Measurements from ENCODE around the gene FGD3.

FGD3 gene

DNA sequence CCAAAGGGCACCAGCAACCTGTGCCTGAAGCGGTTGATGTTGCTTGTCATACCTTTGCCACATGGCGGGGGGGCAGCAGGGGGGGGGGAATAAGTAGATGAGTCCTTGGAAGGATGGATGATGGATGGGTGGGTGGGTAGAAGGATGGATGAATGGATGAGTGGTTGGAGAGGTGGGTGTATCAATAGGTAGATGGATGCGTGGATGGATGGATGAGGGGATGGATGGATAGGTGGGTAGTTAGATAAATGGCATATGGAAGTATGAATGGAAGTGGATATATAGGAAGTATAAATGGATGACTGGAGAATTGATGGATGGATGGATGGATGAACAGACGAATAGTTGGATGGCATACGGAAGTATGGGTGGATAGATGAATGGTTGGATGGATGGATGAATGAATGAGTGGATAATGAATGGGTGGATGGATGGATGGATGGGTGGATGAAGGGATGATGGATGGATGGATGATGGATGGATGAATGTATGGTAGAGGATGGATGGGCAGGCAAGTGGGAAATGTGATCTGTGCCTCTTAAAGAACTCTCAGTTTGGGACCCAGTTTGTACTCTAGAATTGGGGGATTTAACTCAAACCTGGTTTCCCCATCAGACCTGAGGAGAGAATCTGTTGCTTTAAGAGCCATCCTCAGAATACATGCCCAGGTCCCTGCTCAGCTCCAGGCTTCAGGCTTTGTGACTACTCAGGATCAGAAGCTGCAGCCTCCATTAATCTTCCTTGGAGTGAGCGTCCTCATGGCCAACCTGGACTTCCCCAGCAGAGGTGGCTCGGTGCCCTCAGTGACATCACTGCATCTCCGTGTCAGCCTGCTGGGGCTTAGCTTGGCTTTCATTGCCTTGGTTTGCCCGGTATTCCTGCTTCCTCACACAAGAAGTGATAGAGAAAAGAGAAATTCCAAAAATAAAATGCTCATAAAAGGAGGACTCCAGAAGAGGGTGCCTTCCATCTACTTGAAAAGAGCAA, 83.6 kb downstream of the FGD3 start:
- no peak for DNase-seq (ENCODE audit: low read depth in 2 of 2)

DNA sequence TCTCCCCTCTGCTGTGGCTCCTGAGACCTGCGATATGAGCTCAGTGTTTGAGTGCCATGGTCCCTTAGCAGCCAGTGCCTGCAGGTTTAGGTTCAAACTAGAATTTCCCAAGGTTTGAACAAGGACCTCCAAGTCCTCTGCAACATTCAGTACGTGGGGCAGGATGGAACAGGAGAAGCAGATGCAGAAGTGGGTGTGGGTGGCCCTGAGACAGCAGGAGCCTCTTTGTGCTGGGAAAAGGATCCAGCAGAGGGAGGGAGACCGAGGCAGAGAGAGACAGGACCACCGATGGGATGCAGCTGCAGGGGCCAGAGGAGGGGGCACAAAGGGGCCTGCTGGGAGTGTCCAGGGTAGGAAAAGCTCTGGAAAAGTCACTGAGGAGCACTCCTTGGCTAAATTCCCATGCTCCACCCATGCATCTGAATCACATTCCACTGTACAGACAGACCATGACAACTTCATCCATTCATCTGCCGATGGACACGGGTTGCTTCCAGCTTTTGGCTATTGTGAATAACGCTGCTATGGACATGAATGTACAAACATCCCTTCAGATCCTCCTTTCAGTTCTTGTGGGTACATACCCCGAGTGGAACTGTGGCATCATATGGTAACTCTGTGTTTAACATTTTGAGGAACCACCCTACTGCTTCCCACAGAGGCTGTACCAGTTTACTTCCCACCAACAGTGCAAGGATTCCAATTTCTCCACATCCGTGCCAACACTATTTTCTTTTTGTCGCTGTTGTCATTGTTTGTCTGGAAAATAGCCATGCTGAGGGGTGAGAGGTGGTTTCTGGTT, 84.5 kb downstream of the FGD3 start:
- no peak for DNase-seq (ENCODE audit: low read depth in 2 of 2)

DNA sequence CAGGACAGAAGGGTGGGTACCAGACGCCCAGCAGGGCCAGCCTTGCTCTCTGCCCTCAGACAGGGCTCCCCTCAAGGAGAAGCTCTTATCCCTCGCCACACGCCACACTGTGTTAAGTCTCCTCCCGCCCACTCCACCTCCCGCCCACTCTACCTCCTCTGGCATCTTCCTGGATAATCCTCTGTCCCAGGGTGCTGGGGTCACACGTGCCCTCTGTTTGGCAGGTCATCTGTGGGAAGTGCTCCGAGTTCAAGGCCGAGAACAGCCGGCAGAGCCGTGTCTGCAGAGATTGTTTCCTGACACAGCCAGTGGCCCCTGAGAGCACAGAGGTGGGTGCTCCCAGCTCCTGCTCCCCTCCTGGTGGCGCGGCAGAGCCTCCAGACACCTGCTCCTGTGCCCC, 85.2 kb downstream of the FGD3 start:
- DNase-seq (ENCODE audit: low read depth in 2 of 2), result no peak

DNA sequence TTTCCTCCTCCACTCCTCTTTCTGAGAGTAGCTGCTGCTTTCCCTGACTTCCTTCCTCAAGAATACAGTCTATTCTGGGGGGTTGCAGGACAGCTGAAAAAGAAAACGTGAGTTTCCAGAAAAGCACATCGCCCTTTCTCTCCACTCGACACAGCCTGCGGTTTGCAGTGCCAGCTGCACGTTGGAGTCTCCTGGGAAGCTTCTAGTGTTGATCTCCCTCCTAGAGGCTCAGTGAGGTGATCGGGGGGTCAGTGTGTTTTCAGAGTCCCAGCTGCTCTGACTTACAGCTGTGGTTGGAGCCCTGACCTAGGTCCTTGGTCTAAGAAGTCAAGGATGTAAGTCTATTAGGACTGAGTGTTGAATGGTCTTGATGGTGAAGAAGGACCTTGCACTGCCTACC, 86.2 kb downstream of the FGD3 start:
- DNase-seq (ENCODE audit: low read depth in 2 of 2), result no peak

DNA sequence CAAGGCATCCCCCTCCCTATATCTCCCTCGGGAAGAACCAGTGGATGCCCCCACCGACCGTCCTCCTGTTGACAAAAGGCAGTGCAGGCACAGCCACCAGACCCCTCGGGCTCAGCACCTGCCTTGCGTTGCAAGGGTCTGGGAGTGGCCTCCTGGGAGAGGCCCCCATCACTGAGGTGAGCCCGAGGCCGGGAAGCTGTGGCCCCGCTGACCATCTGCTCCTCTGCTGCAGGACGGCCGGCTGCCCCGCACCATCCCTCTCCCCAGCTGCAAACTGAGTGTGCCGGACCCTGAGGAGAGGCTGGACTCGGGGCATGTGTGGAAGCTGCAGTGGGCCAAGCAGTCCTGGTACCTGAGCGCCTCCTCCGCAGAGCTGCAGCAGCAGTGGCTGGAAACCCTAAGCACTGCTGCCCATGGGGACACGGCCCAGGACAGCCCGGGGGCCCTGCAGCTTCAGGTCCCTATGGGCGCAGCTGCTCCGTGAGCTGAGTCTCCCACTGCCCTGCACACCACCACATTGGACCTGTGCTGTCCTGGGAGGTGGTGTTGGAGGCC, 87.9 kb downstream of the FGD3 start:
- no peak for DNase-seq (ENCODE audit: low read depth in 2 of 2)

DNA sequence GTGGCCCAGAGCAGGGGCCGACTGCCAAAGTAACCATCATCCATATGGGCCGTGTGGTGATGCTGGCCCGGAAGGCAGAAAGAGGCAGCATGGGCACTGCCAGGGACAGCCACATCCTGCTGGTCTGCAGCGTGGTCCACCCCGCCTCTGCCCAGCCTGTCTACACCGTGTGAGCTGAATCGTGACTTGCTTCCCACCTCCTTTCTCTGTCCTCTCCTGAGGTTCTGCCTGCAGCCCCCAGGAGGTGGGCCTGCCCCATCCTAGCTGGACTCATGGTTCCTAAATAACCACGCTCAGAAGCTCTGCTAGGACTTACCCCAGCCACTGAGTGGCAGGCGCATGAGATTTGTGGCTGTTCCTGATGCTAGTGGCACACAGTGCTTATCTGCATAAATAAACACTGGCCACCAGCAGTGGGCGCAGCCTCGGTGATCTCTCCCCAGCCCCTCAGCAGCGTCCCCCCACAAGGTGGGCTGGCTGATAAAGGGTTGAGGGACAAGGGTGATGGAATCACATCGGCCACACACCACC, 88.6 kb downstream of the FGD3 start:
- no peak for DNase-seq (ENCODE audit: low read depth in 2 of 2)

DNA sequence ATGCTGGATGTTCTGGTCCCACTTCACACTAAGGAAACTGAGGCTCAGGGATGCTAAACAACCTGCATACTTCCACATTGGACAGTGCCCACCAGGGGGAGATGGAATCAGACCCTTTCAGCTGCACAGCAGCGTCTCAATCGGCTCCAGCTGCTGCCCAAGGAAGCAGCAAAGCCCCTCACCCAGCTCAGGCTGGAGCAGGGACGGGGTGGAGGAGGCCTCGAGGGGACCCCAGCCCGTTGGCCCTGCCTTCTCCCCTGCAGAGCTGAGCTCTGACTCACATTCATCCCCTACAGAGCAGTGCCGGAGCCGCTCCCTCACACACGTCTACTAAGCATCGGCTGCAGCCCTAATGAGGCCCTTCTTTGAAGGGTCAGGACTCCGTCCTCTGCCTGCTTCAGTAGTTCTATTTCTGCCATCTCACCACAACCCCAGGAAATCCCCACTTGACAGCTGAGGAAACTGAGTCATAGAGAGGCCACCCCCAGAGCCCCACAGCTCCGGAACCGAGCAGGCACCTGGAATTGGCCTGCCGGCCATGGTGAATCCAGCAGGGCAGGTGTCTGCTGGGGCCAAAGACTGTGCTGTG, 89.7 kb downstream of the FGD3 start:
- no peak for DNase-seq (ENCODE audit: low read depth in 2 of 2)

DNA sequence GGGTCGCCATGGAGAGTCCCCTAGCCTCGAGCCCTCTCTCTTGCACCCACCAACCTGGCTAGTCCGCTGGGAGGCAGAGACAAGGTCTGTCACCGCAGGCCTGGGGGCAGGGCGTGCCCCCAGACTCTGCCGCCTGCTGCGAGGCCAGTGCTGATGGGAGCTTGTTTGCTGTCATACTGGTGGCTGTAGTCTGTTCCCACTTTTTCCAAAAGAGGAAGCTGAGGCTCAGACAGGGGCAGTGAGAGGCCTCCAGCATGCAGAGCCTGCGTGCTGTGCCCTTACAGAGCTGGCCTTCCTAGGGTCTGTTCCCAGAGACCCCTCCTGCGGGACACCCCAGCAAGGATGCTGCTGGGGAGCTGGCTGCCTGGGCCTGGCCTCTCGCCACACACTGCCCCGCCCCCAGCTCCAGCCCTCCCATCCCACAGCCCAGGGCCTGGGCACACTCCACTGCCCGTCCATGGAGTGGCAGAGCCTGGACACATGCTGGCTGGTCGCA, 90.2 kb downstream of the FGD3 start:
- no peak for DNase-seq (ENCODE audit: low read depth in 2 of 2)

DNA sequence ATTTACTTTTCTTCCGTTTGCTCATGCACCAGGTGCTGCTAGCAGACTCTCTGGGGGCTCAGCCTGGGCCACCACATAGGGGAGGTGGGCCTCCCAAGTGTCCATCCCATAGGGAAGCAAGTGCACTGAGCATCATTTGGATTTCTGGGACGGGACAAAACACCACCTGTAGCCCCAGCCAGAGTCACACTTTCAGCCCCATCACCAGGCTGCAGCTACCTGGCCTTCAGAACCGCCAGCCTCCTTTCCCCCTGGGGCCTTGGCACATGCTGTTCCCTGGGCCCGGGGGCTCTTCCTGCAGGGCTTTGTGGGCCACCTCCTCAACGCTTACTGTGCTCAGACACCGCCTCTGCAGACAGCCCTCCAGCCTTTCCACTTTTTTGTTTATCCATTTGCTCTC, 91.6 kb downstream of the FGD3 start:
- DNase-seq (ENCODE audit: low read depth in 2 of 2), result no peak

DNA sequence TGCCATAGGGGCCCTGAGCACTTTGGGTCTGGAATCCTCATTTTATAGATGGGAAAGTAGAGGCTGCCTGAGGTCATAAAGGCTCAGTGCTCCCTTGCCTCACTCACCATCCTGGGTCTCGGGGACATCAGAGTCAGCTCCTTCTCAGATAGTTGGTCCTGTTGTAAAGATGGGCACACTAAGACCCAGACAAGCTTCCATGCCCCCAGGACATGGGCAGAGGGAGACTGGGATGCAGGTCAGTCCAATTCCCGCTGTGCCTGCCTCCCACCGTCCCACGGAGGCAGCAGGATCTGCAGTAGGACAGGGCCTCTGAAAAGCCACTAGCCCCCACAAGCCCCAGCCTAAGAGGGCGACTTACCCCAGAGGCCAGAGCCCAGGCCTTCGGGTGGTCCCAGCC, 92.1 kb downstream of the FGD3 start:
- DNase-seq (ENCODE audit: low read depth in 2 of 2), result no peak

DNA sequence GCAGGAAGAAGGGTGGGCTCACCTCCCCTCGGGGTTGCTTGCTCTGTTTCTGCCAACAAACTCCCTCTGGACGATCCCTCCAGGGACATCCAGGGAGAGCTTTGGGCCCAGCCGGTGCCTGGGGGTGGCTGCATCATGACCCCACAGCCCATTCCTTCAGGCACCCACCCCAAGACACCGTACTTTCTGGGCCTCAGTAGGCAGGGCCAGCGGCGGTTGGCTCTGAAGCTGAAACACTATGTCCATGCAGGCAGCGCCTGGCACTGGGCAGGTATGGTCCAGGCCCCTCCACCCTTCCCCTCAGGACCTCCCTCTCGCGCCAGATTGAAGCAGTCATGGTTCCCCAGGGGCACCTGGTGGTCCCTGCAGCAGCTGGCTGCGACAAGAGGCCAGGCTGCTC, 92.7 kb downstream of the FGD3 start:
- no peak for DNase-seq (ENCODE audit: low read depth in 2 of 2)

DNA sequence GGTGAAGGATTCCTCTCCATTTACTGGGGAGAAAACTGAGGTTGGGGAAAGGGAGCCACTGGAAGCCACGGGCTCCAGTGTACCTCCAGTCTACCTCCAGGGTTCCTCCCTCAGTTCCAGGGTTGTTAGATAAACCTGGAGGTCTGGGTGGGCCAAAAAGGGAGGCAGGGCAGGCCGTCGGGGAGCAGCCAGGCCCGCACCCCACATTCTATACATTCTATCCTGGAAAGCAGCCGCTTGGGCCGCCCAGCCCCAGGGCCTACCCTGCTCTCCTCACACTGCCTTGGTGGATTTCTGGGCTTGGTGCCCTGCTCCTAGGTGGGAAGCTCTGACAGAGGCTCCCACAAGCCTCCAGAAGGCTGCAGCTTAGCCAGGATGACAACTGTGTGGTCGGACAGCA, 93.1 kb downstream of the FGD3 start:
- DNase-seq (ENCODE audit: low read depth in 2 of 2), result no peak

DNA sequence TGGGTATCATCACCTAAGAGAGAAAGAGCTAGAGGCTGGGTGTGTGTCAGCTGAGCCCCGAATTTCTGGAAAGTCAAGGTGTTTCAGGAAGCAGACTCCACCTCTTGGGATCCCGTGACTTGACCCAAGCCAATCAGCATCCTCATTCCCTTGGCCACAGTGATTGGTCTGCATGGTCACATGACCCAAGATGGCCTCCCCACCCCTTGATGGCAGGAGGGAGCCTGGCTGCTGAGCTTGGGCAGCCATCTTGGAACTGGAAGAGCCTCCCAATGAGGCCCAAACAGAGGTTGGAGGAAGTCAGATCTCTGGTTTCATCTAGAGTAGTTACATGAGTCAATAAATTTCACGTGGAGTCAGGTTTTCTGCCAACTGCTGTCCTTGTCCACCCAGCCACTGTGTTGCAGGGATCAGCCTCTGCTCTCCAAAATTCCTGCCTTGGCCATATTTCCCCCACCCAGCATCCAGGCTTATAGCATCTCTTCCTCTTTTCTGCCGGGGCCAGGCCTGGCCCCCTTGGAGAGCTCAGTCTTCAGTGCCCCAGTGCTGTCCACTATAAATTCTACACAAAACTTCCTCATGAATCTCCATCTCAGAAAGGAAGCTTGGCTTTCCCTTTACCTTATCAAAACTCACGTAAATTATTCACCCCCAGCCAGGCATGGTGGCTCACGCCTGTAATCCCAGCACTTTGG, 93.9 kb downstream of the FGD3 start:
- no peak for DNase-seq (ENCODE audit: low read depth in 2 of 2)

DNA sequence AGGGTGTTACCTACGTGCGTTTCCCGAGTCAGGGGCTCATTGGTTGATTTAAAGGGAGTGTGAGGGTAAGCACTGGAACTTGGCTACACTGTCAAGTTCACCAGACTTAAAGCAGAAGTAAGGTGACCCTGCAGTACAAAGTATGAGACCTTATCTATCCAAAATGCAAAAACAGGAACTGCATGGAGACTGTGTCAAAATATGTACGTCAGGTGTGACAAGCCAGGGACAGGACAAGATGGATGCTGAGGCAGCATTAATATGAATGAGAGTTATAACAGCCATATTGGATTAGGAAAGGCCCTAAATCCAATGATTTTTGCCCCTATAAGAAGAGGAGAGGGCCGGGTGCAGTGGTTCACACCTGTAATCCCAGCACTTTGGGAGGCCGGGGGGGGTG, 95.8 kb downstream of the FGD3 start:
- no peak for DNase-seq (ENCODE audit: low read depth in 2 of 2)

DNA sequence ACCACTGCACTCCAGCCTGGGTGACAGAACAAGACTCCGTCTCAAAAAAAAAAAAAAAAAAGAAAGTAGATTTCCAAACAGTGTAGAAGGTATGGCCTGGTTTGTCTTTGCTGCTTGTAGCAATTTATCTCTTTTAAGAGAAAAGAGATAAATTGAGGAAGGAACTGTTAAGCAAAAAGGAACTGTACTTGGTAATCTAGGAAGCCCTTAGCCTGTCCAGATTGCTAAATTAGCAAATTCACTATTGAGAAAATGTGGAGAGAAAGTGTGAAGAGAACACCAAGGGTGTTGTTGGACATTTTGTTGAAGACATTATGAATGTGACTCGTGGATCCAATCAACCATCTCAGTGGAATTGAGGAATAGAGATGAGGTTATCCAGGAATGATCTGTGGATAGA, 98.2 kb downstream of the FGD3 start:
- DNase-seq (ENCODE audit: low read depth in 2 of 2), result no peak

DNA sequence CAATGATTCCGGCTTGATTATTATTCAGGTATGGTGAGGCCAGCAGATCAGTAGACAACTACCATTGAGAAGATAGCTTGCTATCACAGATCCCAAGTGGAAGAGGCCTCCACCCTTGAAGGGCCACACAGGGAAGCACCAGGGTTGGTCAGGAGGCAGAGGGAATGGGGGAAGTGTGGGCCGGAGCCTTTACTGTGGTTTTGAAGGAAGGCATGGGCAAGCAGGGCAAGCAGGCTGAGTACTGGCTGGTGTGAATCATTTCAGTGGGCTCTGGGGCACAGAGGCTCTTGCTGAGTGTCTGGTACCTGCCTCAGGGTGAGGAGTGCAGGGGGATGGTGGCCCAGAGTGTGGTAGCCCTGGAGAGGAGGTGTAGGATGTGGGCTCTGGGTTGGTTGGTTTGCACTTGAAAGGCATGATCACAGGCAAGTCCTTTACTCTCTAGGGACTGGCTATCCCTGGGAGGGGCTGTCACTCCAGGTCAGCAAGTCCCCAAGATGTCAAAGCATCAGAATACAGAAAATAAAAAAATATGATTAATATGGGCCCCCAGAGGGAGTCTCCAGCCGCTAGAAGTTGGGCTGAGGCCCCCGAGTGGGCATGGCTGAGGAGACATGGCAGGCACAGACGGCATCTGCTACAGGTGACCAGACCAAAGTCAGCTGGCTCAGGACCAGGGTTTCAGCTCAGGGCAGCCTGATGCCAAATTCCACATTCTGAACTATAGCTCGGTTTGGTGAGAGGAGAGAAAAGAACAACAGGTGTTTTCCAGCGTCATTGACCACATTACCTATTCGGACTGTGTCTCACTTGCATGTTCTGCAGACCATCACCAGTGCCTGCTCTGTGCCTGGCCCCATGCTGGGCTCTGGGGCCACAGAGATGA, 101.5 kb downstream of the FGD3 start:
- no peak for DNase-seq (ENCODE audit: low read depth in 2 of 2)

DNA sequence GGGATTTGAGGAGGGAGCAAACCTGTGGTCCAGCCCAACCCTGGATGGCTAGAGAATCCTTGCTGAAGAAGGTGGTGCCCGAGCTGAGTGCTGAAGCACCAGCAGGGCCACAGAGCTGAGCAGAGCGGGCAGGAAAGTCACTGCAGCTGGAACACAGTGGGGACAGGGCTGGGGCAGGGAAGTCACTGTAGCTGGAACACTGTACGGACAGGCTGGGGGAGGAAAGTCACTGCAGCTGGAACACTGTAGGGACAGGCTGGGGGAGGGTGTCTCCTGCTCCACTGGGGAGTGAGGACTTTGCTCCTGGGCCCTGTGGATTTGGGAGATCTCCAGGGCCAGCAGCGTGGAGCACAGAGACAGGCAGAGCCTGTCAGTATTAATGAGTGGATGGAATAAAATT, 102.2 kb downstream of the FGD3 start:
- no peak for DNase-seq (ENCODE audit: low read depth in 2 of 2)

DNA sequence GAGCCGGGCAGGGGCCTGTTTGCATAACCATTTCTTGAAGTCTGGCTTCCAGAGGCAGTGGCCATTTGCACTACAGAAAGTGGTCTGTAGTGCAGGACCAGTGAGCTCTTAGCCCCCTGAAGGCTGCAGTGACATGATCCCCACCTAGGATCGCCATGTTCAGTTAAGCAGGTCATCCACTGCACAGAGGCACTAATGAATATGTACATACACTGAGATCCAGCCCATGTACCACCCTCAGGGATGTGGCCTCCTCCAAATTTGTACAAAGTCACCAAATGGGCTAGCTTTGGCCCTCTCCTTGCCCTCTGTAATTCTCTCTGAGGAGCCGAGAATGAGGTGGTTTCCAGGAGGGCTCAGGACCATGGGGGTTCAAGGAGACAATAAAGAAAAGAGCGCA, 102.9 kb downstream of the FGD3 start:
- DNase-seq (ENCODE audit: low read depth in 2 of 2), result no peak

DNA sequence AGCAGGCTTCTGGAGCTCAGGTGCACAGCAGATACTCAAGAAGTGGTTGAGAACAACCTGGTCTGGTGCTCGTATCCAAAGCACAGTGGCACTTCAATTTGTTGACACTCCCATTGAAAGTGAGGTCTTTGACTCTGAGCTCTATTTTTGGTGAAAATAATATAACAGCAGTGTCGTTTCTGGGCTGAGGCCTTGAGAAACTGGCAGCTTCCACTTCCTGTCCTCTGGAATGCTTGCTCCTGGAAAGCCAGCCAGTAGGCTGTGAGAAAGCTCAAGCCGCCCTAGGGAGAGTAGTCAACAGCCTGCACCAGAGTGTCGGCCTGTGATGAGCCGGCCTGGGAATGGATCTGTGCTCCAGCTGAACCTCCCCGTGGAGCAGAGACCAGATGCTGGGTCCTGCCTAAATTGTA, 104.4 kb downstream of the FGD3 start:
- DNase-seq (ENCODE audit: low read depth in 2 of 2), result no peak
